GM23338 (cell line): ENCODE measurements around the gene FOXJ2. TPM values are rescaled to one million over a fixed set of nuclear protein-coding genes. Genes with fewer than 3 reads are reported as not detected.

Experiments
- ATAC-seq: fragments of 200-7000 bp; cut with Tn5 transposase; 3 replicates; pipeline ENCODE4 v1.9.1; 2020
- DNase-seq: peaks from one replicate; pipeline ENCODE4 v3.0.0-alpha.2; 2015; ENCODE audit warnings: low spot score
- H2AFZ ChIP-seq: fragments of 200-600 bp; sonication (generic); 2 replicates; pipeline ENCODE4 v1.8.0; 2016; ENCODE audit warnings: antibody characterized with exemption, mild to moderate bottlenecking, moderate library complexity
- H3F3A ChIP-seq: fragments of 200-600 bp; sonication (generic); replicated peaks from 2 replicates; pipeline ENCODE4 v1.8.0; 2017; ENCODE audit warnings: antibody characterized with exemption, mixed run types, low read depth
- H3K27ac ChIP-seq: fragments of 200-600 bp; sonication (generic); 2 replicates; pipeline ENCODE4 v1.6.1; 2016; ENCODE audit warnings: low read depth
- H3K27me3 ChIP-seq: fragments of 200-600 bp; sonication (generic); 2 replicates; pipeline ENCODE4 v1.8.0; 2016; ENCODE audit warnings: mild to moderate bottlenecking, mixed run types, moderate library complexity; ENCODE audit not compliant: insufficient read depth
- H3K36me3 ChIP-seq: fragments of 200-600 bp; sonication (generic); 2 replicates; pipeline ENCODE4 v1.8.0; 2016; ENCODE audit warnings: mild to moderate bottlenecking; ENCODE audit not compliant: insufficient read depth
- H3K4me1 ChIP-seq: fragments of 200-600 bp; sonication (generic); 2 replicates; pipeline ENCODE4 v1.8.0; 2016; ENCODE audit warnings: mild to moderate bottlenecking, moderate library complexity; ENCODE audit not compliant: insufficient read depth
- H3K4me2 ChIP-seq: fragments of 200-600 bp; sonication (generic); 2 replicates; pipeline ENCODE4 v1.7.1; 2017; ENCODE audit warnings: mixed run types
- H3K4me3 ChIP-seq: fragments of 200-600 bp; sonication (generic); 2 replicates; pipeline ENCODE4 v1.6.1; 2016; ENCODE audit warnings: mixed run types
- H3K79me2 ChIP-seq: fragments of 200-600 bp; sonication (generic); replicated peaks from 2 replicates; pipeline ENCODE4 v1.8.0; 2017; ENCODE audit warnings: mild to moderate bottlenecking; ENCODE audit not compliant: insufficient read depth
- H3K9me2 ChIP-seq: fragments of 200-600 bp; sonication (generic); 2 replicates; pipeline ENCODE4 v1.8.0; 2017; ENCODE audit not compliant: insufficient read depth
- H4K20me1 ChIP-seq: fragments of 200-600 bp; sonication (generic); replicated peaks from 2 replicates; pipeline ENCODE4 v1.8.0; 2017; ENCODE audit warnings: mild to moderate bottlenecking; ENCODE audit not compliant: insufficient read depth
- H3K27ac Mint-ChIP-seq: 2 replicates; pipeline ENCODE4 v1.8.0; 2020; ENCODE audit warnings: inconsistent platforms, mild to moderate bottlenecking, moderate library complexity, mixed read lengths
- H3K27me3 Mint-ChIP-seq: 3 replicates; pipeline ENCODE4 v1.8.0; 2022; ENCODE audit warnings: low read depth, mild to moderate bottlenecking, moderate library complexity, mixed read lengths, inconsistent platforms; ENCODE audit not compliant: insufficient read depth, poor library complexity
- H3K36me3 Mint-ChIP-seq: 3 replicates; pipeline ENCODE4 v1.8.0; 2021; ENCODE audit warnings: low read depth, mild to moderate bottlenecking, inconsistent platforms, moderate library complexity, mixed read lengths
- H3K4me1 Mint-ChIP-seq: 3 replicates; pipeline ENCODE4 v1.8.0; 2020; ENCODE audit warnings: mild to moderate bottlenecking, inconsistent platforms, mixed read lengths
- H3K4me3 Mint-ChIP-seq: 3 replicates; pipeline ENCODE4 v1.8.0; 2021; ENCODE audit warnings: moderate library complexity, mild to moderate bottlenecking, inconsistent platforms, mixed read lengths
- H3K9me3 Mint-ChIP-seq: 3 replicates; pipeline ENCODE4 v1.8.0; 2020; ENCODE audit warnings: moderate library complexity, mild to moderate bottlenecking, inconsistent platforms, mixed read lengths
- EZH2phosphoT487 ChIP-seq: fragments of 200-600 bp; sonication (generic); IDR thresholded peaks from one replicate; pipeline ENCODE4 v1.8.1; 2018; ENCODE audit warnings: antibody characterized with exemption; ENCODE audit not compliant: unreplicated experiment
- JUNB ChIP-seq: IDR thresholded peaks from one replicate; pipeline ENCODE4 v1.6.1; 2016; ENCODE audit warnings: antibody characterized with exemption; ENCODE audit not compliant: unreplicated experiment
- ZNF114 ChIP-seq: fragments of 250-450 bp; sonication (Bioruptor Pico); IDR thresholded peaks from 2 replicates; pipeline ENCODE4 v1.5.0; 2020; ENCODE audit warnings: mild to moderate bottlenecking, moderate library complexity
- polyA plus RNA-seq: library from polyadenylated mRNA; unstranded; fragments of >200 nt; fragmentation: Nextera tagmentation; extraction: Ambion mirVana; gene quantifications from 2 replicates; pipeline ENCODE4 v1.2.1, GENCODE V29; 2016
- total RNA-seq: library from RNA; depleted of rRNA; stranded (reverse); fragments of >200 nt; shearing (Covaris generic); gene quantifications from 2 replicates; pipeline ENCODE4 v1.2.3, GENCODE V29; 2014
- TF ChIP-seq, protein P1 (sequence below): IDR thresholded peaks from one replicate; pipeline ENCODE4 v1.6.1; 2018; ENCODE audit warnings: antibody characterized with exemption; ENCODE audit not compliant: unreplicated experiment
- TF ChIP-seq, protein P2 (sequence below), 2 experiments: fragments of 200-600 bp in 1 of 2; sonication (generic) in 1 of 2; conservative IDR thresholded peaks; 2 replicates each; pipeline versions ENCODE4 v1.5.1 to v1.6.1; 2016 to 2017; ENCODE audit warnings: antibody characterized with exemption in 2 of 2, low read depth in 2 of 2, mild to moderate bottlenecking in 2 of 2, moderate library complexity in 1 of 2

Gene FOXJ2
- total and polyA plus RNA-seq, 2 experiments from 2014 or later, result 4.9 to 10.4 TPM

DNA sequence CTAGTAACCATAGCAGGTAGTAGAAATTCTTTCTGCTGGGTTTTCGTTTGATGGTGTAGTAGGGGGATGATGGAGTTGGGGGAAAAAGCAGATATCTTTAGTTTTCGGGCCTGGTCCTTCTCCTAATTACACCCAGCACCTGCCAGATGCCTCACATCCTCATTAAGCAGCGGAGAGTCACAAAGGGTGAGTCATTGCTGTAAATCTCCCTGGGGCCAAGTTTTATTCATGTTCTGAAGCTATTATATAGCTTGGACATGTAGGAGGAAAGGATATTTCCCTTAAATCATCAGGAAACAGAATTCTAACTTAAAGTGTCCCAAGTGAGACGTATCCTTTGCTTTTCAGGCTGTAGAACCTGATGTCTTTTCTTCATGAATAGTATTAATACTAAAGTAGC, 44.7 kb downstream of the FOXJ2 start (continued):
- TF ChIP-seq, protein P1, sequence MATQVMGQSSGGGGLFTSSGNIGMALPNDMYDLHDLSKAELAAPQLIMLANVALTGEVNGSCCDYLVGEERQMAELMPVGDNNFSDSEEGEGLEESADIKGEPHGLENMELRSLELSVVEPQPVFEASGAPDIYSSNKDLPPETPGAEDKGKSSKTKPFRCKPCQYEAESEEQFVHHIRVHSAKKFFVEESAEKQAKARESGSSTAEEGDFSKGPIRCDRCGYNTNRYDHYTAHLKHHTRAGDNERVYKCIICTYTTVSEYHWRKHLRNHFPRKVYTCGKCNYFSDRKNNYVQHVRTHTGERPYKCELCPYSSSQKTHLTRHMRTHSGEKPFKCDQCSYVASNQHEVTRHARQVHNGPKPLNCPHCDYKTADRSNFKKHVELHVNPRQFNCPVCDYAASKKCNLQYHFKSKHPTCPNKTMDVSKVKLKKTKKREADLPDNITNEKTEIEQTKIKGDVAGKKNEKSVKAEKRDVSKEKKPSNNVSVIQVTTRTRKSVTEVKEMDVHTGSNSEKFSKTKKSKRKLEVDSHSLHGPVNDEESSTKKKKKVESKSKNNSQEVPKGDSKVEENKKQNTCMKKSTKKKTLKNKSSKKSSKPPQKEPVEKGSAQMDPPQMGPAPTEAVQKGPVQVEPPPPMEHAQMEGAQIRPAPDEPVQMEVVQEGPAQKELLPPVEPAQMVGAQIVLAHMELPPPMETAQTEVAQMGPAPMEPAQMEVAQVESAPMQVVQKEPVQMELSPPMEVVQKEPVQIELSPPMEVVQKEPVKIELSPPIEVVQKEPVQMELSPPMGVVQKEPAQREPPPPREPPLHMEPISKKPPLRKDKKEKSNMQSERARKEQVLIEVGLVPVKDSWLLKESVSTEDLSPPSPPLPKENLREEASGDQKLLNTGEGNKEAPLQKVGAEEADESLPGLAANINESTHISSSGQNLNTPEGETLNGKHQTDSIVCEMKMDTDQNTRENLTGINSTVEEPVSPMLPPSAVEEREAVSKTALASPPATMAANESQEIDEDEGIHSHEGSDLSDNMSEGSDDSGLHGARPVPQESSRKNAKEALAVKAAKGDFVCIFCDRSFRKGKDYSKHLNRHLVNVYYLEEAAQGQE, result no peak
- no peak for TF ChIP-seq JUNB
- TF ChIP-seq, protein P2, sequence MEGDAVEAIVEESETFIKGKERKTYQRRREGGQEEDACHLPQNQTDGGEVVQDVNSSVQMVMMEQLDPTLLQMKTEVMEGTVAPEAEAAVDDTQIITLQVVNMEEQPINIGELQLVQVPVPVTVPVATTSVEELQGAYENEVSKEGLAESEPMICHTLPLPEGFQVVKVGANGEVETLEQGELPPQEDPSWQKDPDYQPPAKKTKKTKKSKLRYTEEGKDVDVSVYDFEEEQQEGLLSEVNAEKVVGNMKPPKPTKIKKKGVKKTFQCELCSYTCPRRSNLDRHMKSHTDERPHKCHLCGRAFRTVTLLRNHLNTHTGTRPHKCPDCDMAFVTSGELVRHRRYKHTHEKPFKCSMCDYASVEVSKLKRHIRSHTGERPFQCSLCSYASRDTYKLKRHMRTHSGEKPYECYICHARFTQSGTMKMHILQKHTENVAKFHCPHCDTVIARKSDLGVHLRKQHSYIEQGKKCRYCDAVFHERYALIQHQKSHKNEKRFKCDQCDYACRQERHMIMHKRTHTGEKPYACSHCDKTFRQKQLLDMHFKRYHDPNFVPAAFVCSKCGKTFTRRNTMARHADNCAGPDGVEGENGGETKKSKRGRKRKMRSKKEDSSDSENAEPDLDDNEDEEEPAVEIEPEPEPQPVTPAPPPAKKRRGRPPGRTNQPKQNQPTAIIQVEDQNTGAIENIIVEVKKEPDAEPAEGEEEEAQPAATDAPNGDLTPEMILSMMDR (conservative IDR thresholded peaks at IDR 0.05; ENCODE audit: low read depth in 2 of 2), result no peak
- TF ChIP-seq EZH2phosphoT487, result no peak
- no peak for TF ChIP-seq ZNF114 (CRISPR knock-in tag)

DNA sequence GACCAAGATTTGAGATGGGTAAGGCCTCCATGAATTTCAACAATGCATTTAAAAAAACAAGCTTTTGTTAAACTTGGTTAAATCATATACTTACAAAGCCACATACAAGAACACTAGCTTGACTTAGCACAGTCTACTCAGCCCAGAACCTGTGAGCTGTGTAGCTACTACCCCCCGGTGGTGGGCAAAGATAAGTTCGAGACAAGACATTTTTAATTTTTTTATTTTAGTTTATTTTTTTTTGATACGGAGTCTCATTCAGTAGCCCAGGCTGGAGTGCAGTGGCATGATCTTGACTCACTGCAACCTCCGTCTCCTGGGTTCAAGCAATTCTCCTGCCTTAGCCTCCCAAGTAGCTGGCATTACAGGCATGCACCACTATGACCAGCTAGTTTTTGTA, 45.9 kb downstream of the FOXJ2 start:
- Histone ChIP-seq H3K4me2 (no peak overlapping the region), H3K9me2 (no peaks in the 10 kb centered on the region), H3K27me3 (no peaks in the 10 kb centered on the region), H3K4me3 (no peak overlapping the region), H3K79me2 (peaks cover 11% of the 10 kb centered on the region), H3K36me3 (no peaks in the 10 kb centered on the region), H4K20me1 (no peaks in the 10 kb centered on the region), H3F3A (no peaks in the 10 kb centered on the region), H3K27ac (no peak overlapping the region), H3K4me1 (peaks cover 13% of the 10 kb centered on the region; the same call in 1 of the 2 replicates), H2AFZ (no peak overlapping the region)
- peak; percentile 60 for DNase-seq
- no peaks in the 10 kb centered on the region; the same call in 2 of the 3 replicates for H3K9me3 Mint-ChIP-seq
- H3K36me3 Mint-ChIP-seq, result no peaks in the 10 kb centered on the region; the same call in 2 of the 3 replicates
- H3K4me1 Mint-ChIP-seq, result peaks cover 14% of the 10 kb centered on the region
- no peak overlapping the region for H3K4me3 Mint-ChIP-seq
- H3K27me3 Mint-ChIP-seq, result peaks cover 4% of the 10 kb centered on the region
- TF ChIP-seq ZNF114 (CRISPR knock-in tag), result no peak
- TF ChIP-seq, protein P2 (conservative IDR thresholded peaks at IDR 0.05; ENCODE audit: low read depth in 2 of 2), result peak; percentile 61 to 79
- peak; percentile 14; the same call in 2 of the 3 replicates for ATAC-seq
- H3K27ac Mint-ChIP-seq, result no peak overlapping the region
